Endothelial cell of umbilical vein (primary cell): ENCODE data around the gene SMCO3. TPM values are rescaled to one million over a fixed set of nuclear protein-coding genes. Genes with fewer than 3 reads are reported as not detected.

ENCODE experiments used
- BruUV-seq: library from RNA; stranded (reverse); fragments of 400-500 nt; replicated peaks from 2 replicates; lab custom pipeline; 2021; lab: Mats Ljungman, UMichigan
- CTCF ChIA-PET: fragments of 300-600, 350-600 bp; sonication (Branson Sonifier 250); formaldehyde crosslinking; loops from one replicate; lab custom pipeline; 2021; ENCODE audit warnings: antibody characterized with exemption, inconsistent platforms; lab: Charles Lee
- POLR2A ChIA-PET: fragments of 300-600, 350-600 bp; sonication (Branson Sonifier 250); formaldehyde crosslinking; loops from one replicate; lab custom pipeline; 2021; ENCODE audit warnings: antibody characterized with exemption, inconsistent platforms; lab: Charles Lee
- DNase-seq: peaks from one replicate; pipeline ENCODE4 v3.0.0-alpha.2; 2011; ENCODE audit warnings: low read depth, low spot score
- FAIRE-seq: peaks from 2 replicates; lab custom pipeline; 2011; peaks lifted over from hg19 to GRCh38; lab: Jason Lieb, UNC
- H2AFZ ChIP-seq: 2 replicates; pipeline ENCODE4 v1.6.0; 2012; ENCODE audit warnings: low read depth, low read length, control low read depth, inconsistent platforms
- H3K27ac ChIP-seq: 2 replicates; pipeline ENCODE4 v1.5.1; 2011; ENCODE audit warnings: low read depth, mild to moderate bottlenecking, control low read depth, low read length, moderate library complexity; ENCODE audit not compliant: insufficient read depth
- H3K27me3 ChIP-seq, 2 experiments: 2 replicates each; pipeline versions ENCODE4 v1.6.0 to v1.6.1; 2011; ENCODE audit warnings: low read length in 2 of 2, mixed read lengths in 1 of 2; ENCODE audit not compliant: control insufficient read depth in 2 of 2, insufficient read depth in 2 of 2
- H3K36me3 ChIP-seq, 2 experiments: 2 replicates in 1 of 2; 3 replicates in 1 of 2; pipeline ENCODE4 v1.5.1; 2011; ENCODE audit warnings: low read length in 2 of 2, mild to moderate bottlenecking in 1 of 2, moderate library complexity in 1 of 2; ENCODE audit not compliant: control insufficient read depth in 2 of 2, insufficient read depth in 2 of 2; ENCODE audit errors: extremely low read depth in 1 of 2
- H3K4me1 ChIP-seq: 3 replicates; pipeline ENCODE4 v1.5.1; 2011; ENCODE audit warnings: mild to moderate bottlenecking, low read length; ENCODE audit not compliant: control insufficient read depth, insufficient read depth; ENCODE audit errors: extremely low read depth
- H3K4me2 ChIP-seq: 2 replicates; pipeline ENCODE4 v1.6.1; 2011; ENCODE audit warnings: low read length, control low read depth, mixed read lengths; ENCODE audit not compliant: insufficient read depth
- H3K4me3 ChIP-seq, 3 experiments: fragments of 200-600 bp in 1 of 3; sonication (generic), shearing (Covaris generic) in 1 of 3; replicated peaks in 1 of 3; 2 replicates each; pipeline ENCODE4 v1.5.1; 2011 to 2016; ENCODE audit warnings: control low read depth in 3 of 3, low read length in 3 of 3, mild to moderate bottlenecking in 2 of 3, inconsistent platforms in 1 of 3, low read depth in 1 of 3, moderate library complexity in 1 of 3; ENCODE audit not compliant: insufficient read depth in 1 of 3
- H3K79me2 ChIP-seq: 2 replicates; pipeline ENCODE4 v1.6.0; 2012; ENCODE audit warnings: low read length, inconsistent platforms; ENCODE audit not compliant: control insufficient read depth, insufficient read depth
- H3K9ac ChIP-seq: replicated peaks from 2 replicates; pipeline ENCODE3; 2011; ENCODE audit warnings: low read length, control low read depth; ENCODE audit not compliant: insufficient read depth; ENCODE audit errors: extremely low read depth
- H3K9me1 ChIP-seq: replicated peaks from 3 replicates; pipeline ENCODE4 v1.6.0; 2011; ENCODE audit warnings: mild to moderate bottlenecking, low read length; ENCODE audit not compliant: control insufficient read depth, insufficient read depth; ENCODE audit errors: extremely low read depth
- H3K9me3 ChIP-seq: replicated peaks from 2 replicates; pipeline ENCODE4 v1.5.1; 2012; ENCODE audit warnings: low read length, inconsistent platforms; ENCODE audit not compliant: control insufficient read depth, insufficient read depth
- H4K20me1 ChIP-seq: replicated peaks from 2 replicates; pipeline ENCODE3; 2011; ENCODE audit warnings: mild to moderate bottlenecking, low read length; ENCODE audit not compliant: control insufficient read depth, insufficient read depth; ENCODE audit errors: extremely low read depth
- EZH2 ChIP-seq: IDR thresholded peaks from 2 replicates; pipeline ENCODE4 v1.6.1; 2012; ENCODE audit warnings: borderline replicate concordance, low read depth, mild to moderate bottlenecking, moderate library complexity, low read length, inconsistent platforms; ENCODE audit not compliant: severe bottlenecking
- GATA2 ChIP-seq: IDR thresholded peaks from 2 replicates; pipeline ENCODE4 v1.7.0; 2011; ENCODE audit warnings: low read depth, mild to moderate bottlenecking, moderate library complexity, mixed read lengths, low read length; ENCODE audit not compliant: insufficient read length, insufficient read depth
- JUN ChIP-seq: IDR thresholded peaks from 2 replicates; pipeline ENCODE4 v1.6.1; 2011; ENCODE audit warnings: borderline replicate concordance, low read depth; ENCODE audit not compliant: insufficient read length, insufficient read depth
- MAX ChIP-seq: IDR thresholded peaks from 2 replicates; pipeline ENCODE4 v1.6.1; 2011; ENCODE audit not compliant: insufficient read depth, insufficient read length
- POLR2A ChIP-seq: IDR thresholded peaks from 2 replicates; pipeline ENCODE4 v1.6.1; 2012; ENCODE audit warnings: low read depth, mild to moderate bottlenecking, control low read depth, low read length
- dilution Hi-C: fragments of 300-500 bp; cut with MboI; formaldehyde crosslinking; loops from one replicate; pipeline ENCODE4 v1.15.0; 2019; ENCODE audit warnings: low sequenced_read_pairs; ENCODE audit not compliant: extremely low pct_ligation_motif_present
- intact Hi-C: fragments of 100-400 bp; cut with micrococcal nuclease; formaldehyde crosslinking; loops from one replicate; pipeline ENCODE4 v1.10.0; 2022
- polyA plus RNA-seq, 4 experiments: library from polyadenylated mRNA; depleted of rRNA in 3 of 4; stranded (reverse) in 3 of 4; unstranded in 1 of 4; fragments of >200 nt; gene quantifications; 2 replicates each; pipeline versions ENCODE4 v1.2.1 to v1.2.3, GENCODE V29; 2011 to 2012; ENCODE audit warnings: missing spikeins in 1 of 4
- total RNA-seq: library from RNA; stranded (reverse); gene quantifications from 2 replicates; pipeline ENCODE4 v1.2.3, GENCODE V29; 2021
- TF ChIP-seq, protein P1 (sequence below), 2 donors: IDR thresholded peaks; 1 replicate in 1 of 2; 2 replicates in 1 of 2; pipeline ENCODE4 v1.5.1; 2011; ENCODE audit warnings: low read length in 2 of 2, mild to moderate bottlenecking in 2 of 2, moderate library complexity in 2 of 2, control low read depth in 1 of 2, inconsistent platforms in 1 of 2, low read depth in 1 of 2; ENCODE audit not compliant: insufficient read depth in 1 of 2; ENCODE audit errors: extremely low read depth in 1 of 2

SMCO3 gene
- total and polyA plus RNA-seq, 2 donors (not counting 3 experiments of a cell fraction or from before 2014, with no cell fraction given), result 0.33 to 0.35 TPM

DNA sequence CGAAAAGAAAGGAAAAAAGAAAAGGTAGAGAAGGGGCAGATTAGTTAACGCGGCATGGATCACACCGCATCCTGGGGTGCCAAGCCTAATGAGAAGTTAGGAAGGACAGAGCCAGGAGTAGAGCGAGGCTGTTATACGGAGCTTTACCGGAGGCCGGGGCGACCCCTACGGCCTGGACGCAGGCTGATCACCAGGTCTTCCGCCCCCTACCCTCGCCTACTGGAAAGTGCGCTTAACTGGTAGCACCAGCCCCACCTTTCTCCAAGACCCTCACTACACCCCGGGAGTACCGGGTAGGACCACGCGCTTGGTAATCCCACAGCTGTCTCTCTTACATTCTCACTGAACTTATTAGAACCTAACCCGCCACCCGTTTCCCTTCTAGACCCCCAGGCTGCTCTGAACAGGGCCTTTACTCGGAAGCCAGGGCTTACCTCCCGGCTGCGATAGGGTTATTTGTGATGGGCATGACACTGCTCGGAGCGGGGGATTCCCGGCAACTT lies 44.5 kb downstream of the SMCO3 start:
- peaks cover 2% of the 10 kb centered on the region for H3K79me2 ChIP-seq
- no peaks in the 10 kb centered on the region for H4K20me1 ChIP-seq
- H3K9ac ChIP-seq, result peak overlapping the region; percentile 73
- DNase-seq (no peak), FAIRE-seq (no peak)
- peak overlapping the region; percentile 52 for H2AFZ ChIP-seq
- peak overlapping the region in 2 of 3 experiments; percentile 70 to 82 for H3K4me3 ChIP-seq
- H3K9me1 ChIP-seq, result no peaks in the 10 kb centered on the region
- no peaks in the 10 kb centered on the region for H3K27me3 ChIP-seq
- TF ChIP-seq, protein P1, sequence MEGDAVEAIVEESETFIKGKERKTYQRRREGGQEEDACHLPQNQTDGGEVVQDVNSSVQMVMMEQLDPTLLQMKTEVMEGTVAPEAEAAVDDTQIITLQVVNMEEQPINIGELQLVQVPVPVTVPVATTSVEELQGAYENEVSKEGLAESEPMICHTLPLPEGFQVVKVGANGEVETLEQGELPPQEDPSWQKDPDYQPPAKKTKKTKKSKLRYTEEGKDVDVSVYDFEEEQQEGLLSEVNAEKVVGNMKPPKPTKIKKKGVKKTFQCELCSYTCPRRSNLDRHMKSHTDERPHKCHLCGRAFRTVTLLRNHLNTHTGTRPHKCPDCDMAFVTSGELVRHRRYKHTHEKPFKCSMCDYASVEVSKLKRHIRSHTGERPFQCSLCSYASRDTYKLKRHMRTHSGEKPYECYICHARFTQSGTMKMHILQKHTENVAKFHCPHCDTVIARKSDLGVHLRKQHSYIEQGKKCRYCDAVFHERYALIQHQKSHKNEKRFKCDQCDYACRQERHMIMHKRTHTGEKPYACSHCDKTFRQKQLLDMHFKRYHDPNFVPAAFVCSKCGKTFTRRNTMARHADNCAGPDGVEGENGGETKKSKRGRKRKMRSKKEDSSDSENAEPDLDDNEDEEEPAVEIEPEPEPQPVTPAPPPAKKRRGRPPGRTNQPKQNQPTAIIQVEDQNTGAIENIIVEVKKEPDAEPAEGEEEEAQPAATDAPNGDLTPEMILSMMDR (IDR thresholded peaks at IDR 0.05; ENCODE audit: extremely low read depth in 1 of 2, insufficient read depth in 1 of 2, low read depth in 1 of 2, low read length in 2 of 2), result peak in 1 of 2 donors; percentile 37
- TF ChIP-seq MAX (no peak), EZH2 (no peak), GATA2 (no peak), POLR2A (no peak), JUN (no peak)
- CTCF ChIA-PET, result interaction anchor here (0.7 to 3.3 kb wide), 11 partner anchors 13 to 531 kb away, joined by 3 to 22 read pairs (median 5); partner anchors contain the start of genes ART4, C12orf60, RERG and WBP11
- H3K27ac ChIP-seq, result no peak overlapping the region
- intact Hi-C loops, result no loop called here
- POLR2A ChIA-PET, result interaction anchor here (1.5 to 2.0 kb wide), 2 partner anchors 34 to 35 kb away, joined by 3 to 12 read pairs; partner anchors contain the start of genes C12orf60 and WBP11
- H3K4me1 ChIP-seq, result peaks cover 7% of the 10 kb centered on the region
- no TSS peak for BruUV-seq
- H3K4me2 ChIP-seq, result peak overlapping the region; percentile 59
- no peaks in the 10 kb centered on the region for H3K36me3 ChIP-seq
- dilution Hi-C loops, result no loop called here
- no peaks in the 10 kb centered on the region for H3K9me3 ChIP-seq
